ENCODE results near the gene MYOD1.

The MYOD1 gene

GRCh38 chr11:17770917-17771316, 51.5 kb downstream of the MYOD1 start:
- no peak for DNase-seq (ENCODE audit: low read depth, low spot score)

GRCh38 chr11:17771415-17771814, 52.0 kb downstream of the MYOD1 start:
- no peak for DNase-seq (ENCODE audit: low read depth, low spot score)
